SK-N-SH treated with all-trans-retinoic acid at 6 μM for 48 hours (cell line): ENCODE results near the gene PEAK3.

Experiments used
- ATAC-seq: fragments of 200-7000 bp; cut with Tn5 transposase; 3 replicates; pipeline ENCODE4 v1.9.1; 2020; ENCODE audit warnings: mild to moderate bottlenecking, moderate library complexity
- BACH2 ChIP-seq: fragments of 250-450 bp; sonication (Bioruptor Pico); IDR thresholded peaks from 2 replicates; pipeline ENCODE4 v1.9.0; 2021; ENCODE audit warnings: mild to moderate bottlenecking, borderline replicate concordance
- CREB5 ChIP-seq: fragments of 250-450 bp; sonication (Bioruptor Pico); IDR thresholded peaks from 2 replicates; pipeline ENCODE4 v1.5.1; 2020; ENCODE audit warnings: low read depth, mild to moderate bottlenecking, moderate library complexity
- CSDC2 ChIP-seq: fragments of 250-450 bp; sonication (Bioruptor Pico); IDR thresholded peaks from 2 replicates; pipeline ENCODE4 v1.5.0; 2020; ENCODE audit warnings: mild to moderate bottlenecking, moderate library complexity
- CSRNP3 ChIP-seq: fragments of 250-450 bp; sonication (Bioruptor Pico); IDR thresholded peaks from 2 replicates; pipeline ENCODE4 v1.5.1; 2021; ENCODE audit warnings: mild to moderate bottlenecking, moderate library complexity
- ESRRG ChIP-seq: fragments of 250-450 bp; sonication (Bioruptor Pico); IDR thresholded peaks from 2 replicates; pipeline ENCODE4 v1.6.1; 2021; ENCODE audit warnings: mild to moderate bottlenecking
- GLIS3 ChIP-seq: fragments of 250-450 bp; sonication (Bioruptor Pico); IDR thresholded peaks from 2 replicates; pipeline ENCODE4 v1.5.0; 2020; ENCODE audit warnings: mild to moderate bottlenecking, moderate library complexity
- ISL1 ChIP-seq: fragments of 250-450 bp; sonication (Bioruptor Pico); IDR thresholded peaks from 2 replicates; pipeline ENCODE4 v2.1.2; 2022; ENCODE audit warnings: mild to moderate bottlenecking, moderate library complexity
- OSR1 ChIP-seq: fragments of 250-450 bp; sonication (Bioruptor Pico); IDR thresholded peaks from 2 replicates; pipeline ENCODE4 v1.8.0; 2022; ENCODE audit warnings: moderate library complexity, mild to moderate bottlenecking, inconsistent platforms
- PATZ1 ChIP-seq: fragments of 250-450 bp; sonication (Bioruptor Pico); IDR thresholded peaks from 2 replicates; pipeline ENCODE4 v1.8.0; 2020; ENCODE audit warnings: mild to moderate bottlenecking, moderate library complexity, borderline replicate concordance
- PPARA ChIP-seq: fragments of 250-450 bp; sonication (Bioruptor Pico); IDR thresholded peaks from 2 replicates; pipeline ENCODE4 v1.5.0; 2020; ENCODE audit warnings: mild to moderate bottlenecking, borderline replicate concordance
- SNAI2 ChIP-seq: fragments of 250-450 bp; sonication (Bioruptor Pico); IDR thresholded peaks from 2 replicates; pipeline ENCODE4 v1.5.0; 2020; ENCODE audit warnings: mild to moderate bottlenecking, moderate library complexity
- TOX ChIP-seq: fragments of 250-450 bp; sonication (Bioruptor Pico); IDR thresholded peaks from 2 replicates; pipeline ENCODE4 v1.8.0; 2021; ENCODE audit warnings: mild to moderate bottlenecking, moderate library complexity, borderline replicate concordance
- ZFP3 ChIP-seq: fragments of 250-450 bp; sonication (Bioruptor Pico); IDR thresholded peaks from 2 replicates; pipeline ENCODE4 v1.5.0; 2020; ENCODE audit warnings: mild to moderate bottlenecking, moderate library complexity
- ZFP30 ChIP-seq: fragments of 450-650 bp; formaldehyde crosslinking; IDR thresholded peaks from 2 replicates; pipeline ENCODE4 v1.5.0; 2022; ENCODE audit warnings: mild to moderate bottlenecking, moderate library complexity

The PEAK3 gene

GRCh38 chr19:2283835-2284507 lies 2.0 kb upstream of the PEAK3 start (continued):
- TF ChIP-seq PATZ1 (CRISPR knock-in tag): no peak

GRCh38 chr19:2282862-2283237 lies 875 bp upstream of the PEAK3 start:
- TF ChIP-seq GLIS3 (CRISPR knock-in tag): no peak
- TF ChIP-seq CSRNP3 (CRISPR knock-in tag): no peak
- no peak for TF ChIP-seq TOX (CRISPR knock-in tag)
- TF ChIP-seq BACH2 (CRISPR knock-in tag): no peak
- TF ChIP-seq ZFP3 (CRISPR knock-in tag): no peak
- no peak for TF ChIP-seq PPARA (CRISPR knock-in tag)
- no peak for TF ChIP-seq OSR1 (CRISPR knock-in tag)
- no peak for TF ChIP-seq PATZ1 (CRISPR knock-in tag)
- no peak for ATAC-seq

GRCh38 chr19:2281265-2282061 lies 512 bp downstream of the PEAK3 start:
- ATAC-seq: peak; percentile 24

GRCh38 chr19:2280633-2281264 lies 1.2 kb downstream of the PEAK3 start:
- TF ChIP-seq SNAI2 (CRISPR knock-in tag) (no peak), ZFP3 (CRISPR knock-in tag) (no peak), CSDC2 (CRISPR knock-in tag) (no peak), OSR1 (CRISPR knock-in tag) (no peak), ESRRG (CRISPR knock-in tag) (no peak), PPARA (CRISPR knock-in tag) (no peak), CREB5 (CRISPR knock-in tag) (no peak), ZFP30 (CRISPR knock-in tag) (no peak)
- no peak for ATAC-seq

- ATAC-seq: no peak
- TF ChIP-seq ISL1 (CRISPR knock-in tag) (no peak), CREB5 (CRISPR knock-in tag) (no peak)
These were observed 3.4 kb downstream of the PEAK3 start for GRCh38 chr19:2278459-2279158.
